GM19025 (cell line): Measurements from ENCODE around the gene NAV3.

Experiments
- ATAC-seq: cut with Tn5 transposase; IDR thresholded peaks from one replicate; pipeline ENCODE4 v1.9.1; 2021; ENCODE audit warnings: mild to moderate bottlenecking, low read depth, moderate library complexity; ENCODE audit not compliant: unreplicated experiment

The NAV3 gene

GRCh38 chr12:77842430-77842829, 11.7 kb downstream of the NAV3 start:
- no peak for ATAC-seq

- ATAC-seq: no peak
Observed at GRCh38 chr12:77845831-77846230, 15.1 kb downstream of the NAV3 start.

GRCh38 chr12:77847060-77847541, 16.4 kb downstream of the NAV3 start:
- ATAC-seq: peak; percentile 98

- no peak for ATAC-seq
Observed at GRCh38 chr12:77847680-77848431, 17.2 kb downstream of the NAV3 start.

GRCh38 chr12:77850129-77850528, 19.4 kb downstream of the NAV3 start:
- no peak for ATAC-seq

- ATAC-seq: no peak
Observed at GRCh38 chr12:77850698-77851097, 20.0 kb downstream of the NAV3 start.

- no peak for ATAC-seq
Observed at GRCh38 chr12:77855548-77855947, 24.9 kb downstream of the NAV3 start.

- no peak for ATAC-seq
Observed at GRCh38 chr12:77861317-77861716, 30.6 kb downstream of the NAV3 start.

GRCh38 chr12:77865178-77865577, 34.5 kb downstream of the NAV3 start:
- ATAC-seq: no peak

- no peak for ATAC-seq
Observed at GRCh38 chr12:77878901-77879300, 48.2 kb downstream of the NAV3 start.

GRCh38 chr12:77882709-77883108, 52.0 kb downstream of the NAV3 start:
- no peak for ATAC-seq

GRCh38 chr12:77888611-77889010, 57.9 kb downstream of the NAV3 start:
- no peak for ATAC-seq

- no peak for ATAC-seq
Observed at GRCh38 chr12:77891518-77892147, 60.9 kb downstream of the NAV3 start.

- no peak for ATAC-seq
Observed at GRCh38 chr12:77893918-77894317, 63.2 kb downstream of the NAV3 start.

- ATAC-seq: no peak
Observed at GRCh38 chr12:77894556-77894955, 63.9 kb downstream of the NAV3 start.

- ATAC-seq: no peak
Observed at GRCh38 chr12:77895699-77896098, 65.0 kb downstream of the NAV3 start.

- no peak for ATAC-seq
Observed at GRCh38 chr12:77907936-77908335, 77.2 kb downstream of the NAV3 start.

- ATAC-seq: no peak
Observed at GRCh38 chr12:77914081-77914488, 83.4 kb downstream of the NAV3 start.

GRCh38 chr12:77915071-77915600, 84.4 kb downstream of the NAV3 start:
- ATAC-seq: no peak

- ATAC-seq: no peak
Observed at GRCh38 chr12:77916276-77916675, 85.6 kb downstream of the NAV3 start.

- no peak for ATAC-seq
Observed at GRCh38 chr12:77918046-77918445, 87.4 kb downstream of the NAV3 start.

GRCh38 chr12:77919450-77919849, 88.8 kb downstream of the NAV3 start:
- ATAC-seq: no peak
